Choroid plexus epithelial cell (primary cell): ENCODE measurements around the gene EIF2B2.
A peak's percentile ranks its signal among the peaks of the same experiment; 100 is the strongest.

Experiments
- DNase-seq: peaks from one replicate; pipeline ENCODE4 v3.0.0-alpha.2; 2010; ENCODE audit warnings: low read depth
- H3K4me3 ChIP-seq: 2 replicates; pipeline ENCODE4 v1.5.1; 2011; ENCODE audit warnings: low read depth, mild to moderate bottlenecking, control low read depth, low read length, moderate library complexity
- CTCF ChIP-seq: conservative IDR thresholded peaks from 2 replicates; pipeline ENCODE4 v1.5.1; 2011; ENCODE audit warnings: low read depth, mild to moderate bottlenecking, control low read depth, inconsistent platforms, low read length, moderate library complexity

The EIF2B2 gene

GRCh38 chr14:74978416-74978947 is 24.2 kb upstream of the EIF2B2 start:
- no peak overlapping the region for H3K4me3 ChIP-seq
- TF ChIP-seq CTCF, result no peak
- DNase-seq, result no peak

GRCh38 chr14:74979029-74979428 is 23.7 kb upstream of the EIF2B2 start:
- no peak overlapping the region for H3K4me3 ChIP-seq
- DNase-seq, result no peak
- no peak for TF ChIP-seq CTCF

GRCh38 chr14:74979442-74980397 is 23.0 kb upstream of the EIF2B2 start:
- H3K4me3 ChIP-seq, result no peak overlapping the region
- TF ChIP-seq CTCF, result peak; percentile 37
- DNase-seq, result peak; percentile 57

GRCh38 chr14:74980398-74980730 is 22.4 kb upstream of the EIF2B2 start:
- no peak overlapping the region for H3K4me3 ChIP-seq
- DNase-seq, result peak; percentile 36
- no peak for TF ChIP-seq CTCF

GRCh38 chr14:74980731-74981461 is 21.8 kb upstream of the EIF2B2 start:
- peak; percentile 27 for TF ChIP-seq CTCF
- H3K4me3 ChIP-seq, result no peak overlapping the region
- DNase-seq, result peak; percentile 89

GRCh38 chr14:74981462-74981782 is 21.3 kb upstream of the EIF2B2 start:
- peak; percentile 84 for DNase-seq
- TF ChIP-seq CTCF, result no peak
- H3K4me3 ChIP-seq, result no peak overlapping the region
